GM12872 (cell line): ENCODE data around the gene ZNF219.

Experiments
- CTCF ChIP-seq: IDR thresholded peaks from 3 replicates; pipeline ENCODE4 v1.5.1; 2011; ENCODE audit warnings: low read depth, mild to moderate bottlenecking, low read length, moderate library complexity; ENCODE audit not compliant: insufficient read depth

Gene ZNF219

GRCh38 chr14:21074398-21075272 is 23.8 kb downstream of the ZNF219 start:
- TF ChIP-seq CTCF, result no peak

GRCh38 chr14:21073921-21074320 is 24.5 kb downstream of the ZNF219 start:
- no peak for TF ChIP-seq CTCF

- TF ChIP-seq CTCF, result no peak
Measured at GRCh38 chr14:21072781-21073339, 25.6 kb downstream of the ZNF219 start.

- no peak for TF ChIP-seq CTCF
Measured at GRCh38 chr14:21072031-21072473, 26.4 kb downstream of the ZNF219 start.

GRCh38 chr14:21071225-21072030 is 27.0 kb downstream of the ZNF219 start:
- no peak for TF ChIP-seq CTCF

- no peak for TF ChIP-seq CTCF
Measured at GRCh38 chr14:21070610-21071224, 27.7 kb downstream of the ZNF219 start.

GRCh38 chr14:21070083-21070609 is 28.3 kb downstream of the ZNF219 start, which contains the start of gene ARHGEF40:
ARHGEF40 (plus strand) TSS chr14:21070304; CDS start chr14:21070397, 93 bp downstream.
- no peak for TF ChIP-seq CTCF
